ENCODE data around the gene FAM83G. TPM values are rescaled to one million over a fixed set of nuclear protein-coding genes. Genes with fewer than 3 reads are reported as not detected.
"Not testable (repeated sequence)": the region's sequence is repeated elsewhere in the genome, so short reads cannot be mapped to it uniquely, and the experiment has no call there.

FAM83G gene
- total RNA-seq, 1 donor from 2014 or later, result 2.3 TPM

DNA sequence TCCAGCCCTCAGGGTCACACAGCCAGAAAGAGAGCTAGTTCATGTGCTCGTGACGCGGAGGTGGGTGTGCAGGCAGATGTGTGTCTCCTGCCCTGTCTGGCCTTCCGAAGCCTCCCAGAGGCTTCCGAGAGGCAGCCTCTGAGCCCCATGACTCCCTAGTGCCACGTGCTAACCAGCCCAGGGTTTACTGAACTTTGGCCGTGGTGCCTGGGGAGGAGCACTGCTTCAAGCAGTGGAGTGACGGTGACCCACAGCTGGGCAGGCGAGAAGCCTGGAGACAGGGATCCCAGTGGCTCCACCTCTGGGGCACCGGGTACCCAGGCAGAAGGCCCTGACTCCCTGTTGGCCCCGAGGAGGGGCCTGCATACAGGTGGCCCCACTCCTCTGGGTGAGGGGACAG lies 24.1 kb upstream of the FAM83G start:
- DNase-seq, ATAC-seq: not testable (repeated sequence)

DNA sequence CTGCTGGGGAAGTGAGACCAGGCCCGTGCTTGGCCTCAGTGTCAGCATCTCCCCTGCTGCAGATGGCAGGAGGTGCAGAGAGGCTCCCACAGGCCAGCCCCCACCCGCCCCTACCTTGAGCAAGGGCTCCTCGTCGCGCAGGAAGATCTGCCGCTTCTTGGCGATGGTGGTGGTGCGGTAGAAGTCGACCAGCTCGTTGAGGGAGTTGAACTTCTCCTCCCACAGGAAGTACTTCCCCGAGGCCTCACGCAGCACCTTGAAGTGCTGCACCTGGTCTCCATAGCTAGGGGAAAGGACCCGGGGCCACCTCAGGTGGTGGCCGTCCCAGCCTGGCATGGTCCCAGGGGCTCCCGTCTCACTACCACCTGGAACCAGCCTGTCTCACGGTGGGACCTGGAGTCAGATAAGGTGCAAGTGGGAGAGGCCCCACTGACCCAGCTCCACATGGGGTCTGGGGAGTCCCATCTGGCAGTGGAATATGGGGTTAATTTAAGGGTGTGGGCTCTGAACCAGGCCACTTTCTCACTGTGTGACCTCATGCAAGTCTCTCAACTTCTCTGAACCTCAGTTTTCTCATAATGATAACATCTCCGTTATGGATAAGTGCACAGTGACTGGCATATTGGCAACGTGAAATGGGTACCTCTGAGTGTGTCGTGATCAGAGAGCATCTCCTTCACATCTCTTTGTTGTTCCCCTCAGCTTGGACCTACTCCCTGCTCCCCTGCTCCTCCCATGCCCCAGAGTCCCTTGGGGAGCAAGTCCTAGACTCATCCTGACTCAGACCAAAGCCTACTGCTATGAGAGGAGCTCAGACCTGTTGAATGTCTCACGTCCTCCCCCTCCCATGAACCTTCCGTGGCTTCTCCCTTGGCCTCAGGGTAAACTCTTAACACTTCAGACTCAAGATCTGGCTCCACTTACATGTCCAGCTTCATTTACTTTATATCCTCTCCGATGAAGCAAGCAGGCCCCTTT lies 19.8 kb upstream of the FAM83G start:
- intact Hi-C loops (cut with micrococcal nuclease), result no loop called here

More for the DNA sequence above, 24.1 kb upstream of the FAM83G start:
- intact Hi-C loops (cut with micrococcal nuclease), result not testable (repeated sequence)

DNA sequence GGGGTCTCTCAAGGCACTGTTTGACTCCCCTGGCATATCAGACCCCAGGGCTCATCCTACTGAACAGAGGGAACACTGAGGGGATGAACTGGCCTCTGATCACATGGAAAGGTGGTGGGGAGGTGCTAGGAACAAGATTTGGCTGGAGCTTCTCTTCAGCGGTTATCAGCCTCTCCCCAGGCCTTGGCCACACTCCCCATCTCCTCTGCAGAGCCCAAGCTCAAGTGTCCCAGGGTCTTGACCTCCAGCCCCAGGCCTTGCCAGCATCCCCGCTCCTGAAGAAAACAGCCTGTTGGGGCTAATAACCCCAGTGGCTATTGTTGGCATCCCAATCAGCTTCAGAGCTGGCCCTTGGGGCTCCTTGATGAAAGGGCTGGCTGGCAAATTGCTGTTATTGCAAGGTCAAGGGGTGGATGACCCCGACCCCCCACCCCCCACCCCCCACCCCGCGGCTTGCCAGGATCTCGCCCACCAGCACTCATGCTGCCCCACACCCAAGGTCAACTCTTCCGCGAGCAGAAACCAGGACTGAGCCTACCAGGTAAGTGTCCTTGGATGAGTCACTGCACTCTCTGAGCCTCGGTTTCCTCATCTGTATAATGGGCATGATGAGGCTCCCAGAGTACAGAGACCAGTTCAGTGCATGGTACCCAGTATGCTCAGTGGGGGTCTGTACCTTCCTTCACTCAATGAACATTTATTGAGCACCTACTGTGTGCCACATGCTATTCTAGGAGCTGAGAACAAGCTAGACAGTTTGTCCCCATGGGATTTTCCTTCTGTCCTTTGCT lies 18.8 kb upstream of the FAM83G start:
- DNase-seq (peak; percentile 4), ATAC-seq (no peak)
- intact Hi-C loops (cut with micrococcal nuclease), result no loop called here

More for the DNA sequence above, 19.8 kb upstream of the FAM83G start:
- DNase-seq (peak; percentile 15), ATAC-seq (no peak)

DNA sequence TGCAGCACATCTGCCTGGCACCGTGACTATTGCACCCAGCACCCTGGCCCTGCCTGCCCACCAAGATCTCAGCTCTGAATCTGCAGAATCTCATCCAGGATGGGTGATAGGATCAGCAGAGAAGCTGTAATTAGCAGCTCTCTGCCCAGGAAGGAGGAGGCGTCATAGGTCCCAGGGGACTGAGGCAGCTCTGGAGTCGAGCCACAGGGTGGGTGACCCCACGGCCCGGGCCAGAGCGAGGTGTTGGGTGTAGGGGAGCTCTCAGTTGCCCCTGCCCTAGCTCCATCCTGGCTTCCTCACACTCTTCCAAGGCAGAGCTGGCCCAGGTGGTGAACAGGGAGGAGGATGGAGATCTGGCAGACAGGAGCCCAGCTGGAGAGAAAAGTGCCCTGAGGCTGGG lies 18.2 kb upstream of the FAM83G start:
- ATAC-seq (no peak), DNase-seq (peak; percentile 24)
- intact Hi-C loops (cut with micrococcal nuclease), result no loop called here

DNA sequence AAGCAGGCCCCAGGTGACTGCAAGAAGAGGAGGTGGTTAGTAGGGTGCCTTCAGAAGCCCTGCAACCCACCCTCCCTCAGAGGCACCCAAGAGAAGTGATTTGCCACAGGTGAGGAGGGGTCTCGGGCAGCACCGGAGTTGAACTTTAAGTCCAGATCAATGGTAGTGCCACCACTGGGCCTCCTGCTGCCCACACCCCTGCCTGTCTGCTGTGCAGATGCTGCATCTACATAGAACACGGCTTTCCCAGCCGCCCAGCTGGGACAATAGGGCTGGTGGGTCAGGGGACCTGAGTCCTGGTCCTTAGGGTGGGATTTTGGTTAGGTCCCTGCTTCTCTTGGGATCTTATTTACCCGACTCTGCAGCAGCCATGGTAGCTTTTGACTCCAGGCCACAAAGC lies 17.6 kb upstream of the FAM83G start:
- ATAC-seq, result no peak
- DNase-seq, result peak; percentile 15
- intact Hi-C loops (cut with micrococcal nuclease), result no loop called here

DNA sequence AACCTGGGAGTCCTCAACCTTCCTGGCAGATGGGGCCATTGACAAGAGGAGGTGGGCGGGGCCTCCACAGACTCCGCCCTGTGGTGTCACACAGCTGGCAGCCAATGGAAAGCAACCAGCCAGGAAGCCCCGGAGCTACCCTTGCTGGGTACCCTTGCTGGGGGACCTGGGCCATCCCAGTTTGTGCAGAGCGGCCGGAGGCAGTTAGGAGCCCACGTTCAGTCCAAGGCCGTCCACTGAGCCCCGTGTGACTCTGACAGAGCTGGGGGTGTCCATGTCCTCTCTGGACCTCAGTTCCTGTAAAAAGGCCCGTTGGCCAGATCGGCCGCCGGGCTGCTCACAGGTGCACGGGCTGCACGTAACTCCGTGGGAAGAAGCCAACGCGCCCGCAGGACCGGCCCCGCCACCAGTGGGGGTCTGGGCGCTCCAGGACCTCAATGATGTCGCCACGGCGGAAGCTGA lies 17.1 kb upstream of the FAM83G start:
- intact Hi-C loops (cut with micrococcal nuclease), result no loop called here
- DNase-seq, result peak; percentile 46
- no peak for ATAC-seq

DNA sequence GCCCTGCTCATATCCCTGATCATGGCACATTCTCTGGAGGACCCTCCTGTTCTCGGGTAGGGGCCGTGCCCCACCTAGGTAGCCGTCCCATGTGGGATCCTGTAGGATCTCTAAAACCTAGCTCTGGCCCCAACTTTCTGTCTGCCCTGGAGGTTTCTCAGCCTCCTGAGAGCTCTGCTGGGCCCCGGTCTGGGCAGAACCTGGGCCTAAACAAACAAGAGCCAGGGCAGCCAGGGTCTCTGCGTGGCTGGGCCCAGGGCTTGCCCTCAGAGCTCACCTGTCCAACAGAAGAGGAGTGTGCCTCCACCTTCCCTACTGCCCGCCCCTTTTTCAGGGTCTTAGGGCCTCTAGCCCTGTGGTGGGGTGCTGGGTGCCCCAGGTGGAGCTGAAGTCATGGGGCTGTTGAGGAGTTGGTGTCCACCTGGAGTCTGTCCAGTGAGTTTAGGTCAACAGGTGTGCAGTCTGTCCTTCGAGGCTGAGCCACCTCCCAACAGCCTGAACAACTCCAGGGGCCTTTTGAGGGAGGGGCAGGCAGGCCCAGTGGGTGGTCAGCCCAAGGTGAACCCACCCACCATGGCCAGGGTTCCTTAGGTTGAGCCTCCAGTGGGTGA lies 16.6 kb upstream of the FAM83G start:
- ATAC-seq, DNase-seq: not testable (repeated sequence)

DNA sequence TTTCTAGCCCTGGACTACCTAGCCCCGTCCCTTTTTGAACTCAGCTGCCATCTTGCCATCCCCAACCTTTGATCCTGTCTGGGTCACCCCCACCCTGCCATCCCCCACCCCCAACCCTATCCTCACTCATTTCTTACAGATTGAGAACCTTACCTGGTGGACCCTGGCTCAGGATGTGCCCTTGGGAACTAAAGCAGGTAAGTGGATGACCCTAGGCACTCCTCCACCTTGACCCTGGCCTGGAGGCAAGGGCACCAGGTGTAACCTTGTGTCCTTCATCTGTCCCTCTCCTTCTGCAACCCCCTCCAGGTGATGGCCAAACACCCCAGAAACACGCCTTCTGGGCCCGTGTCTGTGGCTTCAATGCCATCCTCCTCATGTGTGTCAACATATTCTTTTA lies 15.5 kb upstream of the FAM83G start:
- ATAC-seq, result no peak
- peak; percentile 9 for DNase-seq
- intact Hi-C loops (cut with micrococcal nuclease), result no loop called here

More for the DNA sequence above, 16.6 kb upstream of the FAM83G start:
- intact Hi-C loops (cut with micrococcal nuclease), result not testable (repeated sequence)

DNA sequence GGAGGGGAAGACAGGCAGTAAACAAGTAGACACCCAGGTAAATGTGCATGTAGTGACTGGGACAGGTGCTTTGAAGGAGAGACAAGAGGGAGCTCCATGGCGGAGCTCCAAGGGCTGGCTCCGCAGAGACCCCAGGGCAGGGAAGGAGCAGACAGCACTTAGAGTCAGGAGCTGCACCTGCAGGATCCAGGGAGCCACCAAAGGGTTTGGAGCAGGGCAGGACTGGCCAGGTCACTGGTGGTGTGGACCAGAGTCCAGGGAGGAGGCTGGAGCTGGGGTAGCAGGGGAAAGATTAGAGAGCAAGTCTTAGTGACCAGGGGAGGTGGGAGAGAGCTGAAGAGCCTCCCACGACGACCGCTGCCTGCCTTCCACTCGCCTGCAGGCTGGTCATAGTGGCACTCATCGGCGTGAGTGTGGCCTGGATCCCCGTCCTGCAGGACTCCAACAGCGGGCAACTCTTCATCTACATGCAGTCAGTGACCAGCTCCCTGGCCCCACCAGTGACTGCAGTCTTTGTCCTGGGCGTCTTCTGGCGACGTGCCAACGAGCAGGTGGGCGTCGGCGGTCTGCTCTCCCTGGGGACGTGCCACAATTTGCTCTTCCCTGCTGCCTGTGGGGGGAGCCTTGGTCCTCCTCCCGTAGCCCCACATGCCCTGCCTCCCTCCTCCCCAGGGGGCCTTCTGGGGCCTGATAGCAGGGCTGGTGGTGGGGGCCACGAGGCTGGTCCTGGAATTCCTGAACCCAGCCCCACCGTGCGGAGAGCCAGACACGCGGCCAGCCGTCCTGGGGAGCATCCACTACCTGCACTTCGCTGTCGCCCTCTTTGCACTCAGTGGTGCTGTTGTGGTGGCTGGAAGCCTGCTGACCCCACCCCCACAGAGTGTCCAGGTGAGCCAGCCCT lies 14.7 kb upstream of the FAM83G start:
- DNase-seq (peak; percentile 34), ATAC-seq (no peak)
- intact Hi-C loops (cut with micrococcal nuclease), result no loop called here

DNA sequence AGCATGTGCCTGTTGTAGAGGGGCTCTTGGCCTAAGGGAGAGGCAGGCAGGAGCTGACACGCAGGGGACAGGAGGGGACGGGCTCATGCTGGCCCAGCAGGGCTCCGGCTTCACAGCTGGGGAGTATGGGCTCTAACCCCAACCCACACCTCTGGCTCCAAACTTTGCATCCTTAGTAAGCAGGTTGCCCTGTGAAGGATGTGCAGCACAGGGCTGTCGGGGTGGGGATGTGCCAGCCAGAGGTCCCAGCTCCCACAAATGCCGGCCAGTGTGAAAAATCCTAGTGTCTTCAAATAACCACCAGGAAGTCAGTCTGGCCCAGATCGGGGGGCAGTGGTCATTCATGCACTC lies 14.0 kb upstream of the FAM83G start:
- intact Hi-C loops (cut with micrococcal nuclease), result no loop called here
- peak; percentile 7 for DNase-seq
- no peak for ATAC-seq

DNA sequence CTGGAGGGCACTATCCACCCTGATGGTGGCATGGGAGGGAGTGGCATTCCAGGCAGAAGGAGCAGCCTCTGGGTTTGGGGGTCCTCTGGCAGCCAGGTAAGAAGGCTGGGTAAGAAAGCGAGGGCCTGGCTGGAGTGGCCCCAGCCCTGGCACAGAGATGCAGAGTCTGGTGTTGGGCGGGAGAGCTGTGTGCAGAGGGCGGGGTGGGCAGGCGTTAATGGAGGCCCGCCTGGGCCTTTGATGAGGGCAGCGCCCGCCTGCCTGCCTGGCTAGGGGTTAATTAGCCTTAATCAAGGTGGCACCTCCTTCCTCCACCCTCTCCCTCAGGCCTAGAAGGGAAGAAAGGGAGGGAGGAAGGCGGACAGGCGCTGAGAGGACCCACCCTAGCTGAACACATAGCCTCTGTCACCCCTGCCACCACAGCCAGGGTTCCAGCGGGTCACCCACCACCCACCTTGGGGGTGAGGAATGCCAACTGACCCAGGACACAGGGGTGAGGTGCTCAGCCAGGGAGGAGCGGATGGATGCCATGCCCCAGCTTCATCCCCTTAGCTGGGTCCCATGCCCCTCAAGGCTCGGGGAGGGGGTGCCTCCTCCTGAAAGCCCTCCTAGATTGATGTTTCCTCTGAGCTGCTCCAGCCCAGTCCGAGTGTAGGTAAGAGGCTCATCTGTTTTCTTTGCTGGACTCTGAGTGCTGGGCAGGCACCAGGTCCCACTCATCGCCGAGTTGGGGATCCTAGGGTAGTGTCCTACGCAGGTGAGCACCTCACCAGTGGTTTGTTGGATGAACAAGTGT lies 13.4 kb upstream of the FAM83G start:
- intact Hi-C loops (cut with micrococcal nuclease), result no loop called here
- DNase-seq (peak; percentile 13), ATAC-seq (no peak)

DNA sequence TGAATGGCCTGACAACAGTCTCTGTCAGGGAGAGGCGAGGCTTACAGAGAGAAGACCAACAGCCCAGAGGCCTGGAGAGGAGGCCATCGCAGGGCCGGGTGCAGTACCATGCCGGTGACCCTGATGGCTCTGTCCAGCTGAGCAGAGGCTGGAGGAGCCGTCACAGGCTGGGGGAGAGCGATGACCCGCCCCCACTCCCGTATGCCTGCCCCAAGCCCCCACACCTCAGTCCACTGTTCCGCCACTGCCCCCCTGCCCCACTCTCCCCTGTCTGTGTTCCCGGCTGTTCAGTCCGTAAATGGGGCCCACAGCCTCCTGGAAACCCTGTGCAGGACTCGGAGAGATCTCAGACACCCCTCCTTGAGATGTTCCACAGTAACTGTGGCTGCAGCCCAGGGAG lies 12.8 kb upstream of the FAM83G start:
- DNase-seq (peak; percentile 10), ATAC-seq (no peak)
- intact Hi-C loops (cut with micrococcal nuclease), result no loop called here

DNA sequence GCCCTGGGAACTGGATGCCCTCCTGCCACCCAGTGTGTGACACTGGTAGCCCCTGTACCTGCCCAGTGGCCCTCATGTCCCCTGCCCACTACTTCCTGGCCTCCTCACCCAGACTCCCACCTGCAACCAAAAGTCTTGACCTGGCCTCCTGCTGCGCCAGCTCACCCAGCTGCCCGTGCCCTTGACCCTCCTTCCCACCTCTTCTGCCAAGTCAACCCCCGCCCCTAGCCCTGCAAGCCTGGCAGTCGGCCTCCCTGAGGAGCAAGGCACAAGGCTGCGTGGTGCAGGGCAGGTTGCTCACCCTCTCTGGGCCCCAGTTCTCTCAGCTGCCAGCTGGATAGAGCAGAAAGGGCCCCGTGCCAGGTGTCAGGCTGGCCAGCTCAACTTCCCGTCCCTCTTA lies 12.3 kb upstream of the FAM83G start:
- ATAC-seq (no peak), DNase-seq (peak; percentile 25)
- intact Hi-C loops (cut with micrococcal nuclease), result no loop called here

DNA sequence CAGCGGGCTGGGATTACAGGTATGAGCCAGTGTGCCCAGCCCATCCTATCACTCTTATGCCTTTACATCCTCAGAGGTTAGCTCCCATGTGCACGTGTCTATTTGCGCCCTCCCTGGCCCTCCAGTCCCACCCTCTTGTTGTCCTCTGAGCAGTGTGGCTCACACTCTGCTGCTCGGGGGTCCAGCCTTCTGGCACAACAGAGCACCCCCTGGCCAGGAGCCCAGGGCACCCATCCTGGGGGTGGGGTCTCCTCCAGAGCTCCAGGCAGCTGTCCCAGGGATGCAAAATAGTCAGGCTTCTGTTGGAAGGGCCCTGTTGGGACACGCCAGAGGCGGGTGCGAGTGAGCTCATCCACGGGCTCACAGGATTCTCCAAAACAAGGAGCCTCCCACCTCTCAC lies 11.7 kb upstream of the FAM83G start:
- intact Hi-C loops (cut with micrococcal nuclease), result no loop called here
- DNase-seq (no peak), ATAC-seq (no peak)

DNA sequence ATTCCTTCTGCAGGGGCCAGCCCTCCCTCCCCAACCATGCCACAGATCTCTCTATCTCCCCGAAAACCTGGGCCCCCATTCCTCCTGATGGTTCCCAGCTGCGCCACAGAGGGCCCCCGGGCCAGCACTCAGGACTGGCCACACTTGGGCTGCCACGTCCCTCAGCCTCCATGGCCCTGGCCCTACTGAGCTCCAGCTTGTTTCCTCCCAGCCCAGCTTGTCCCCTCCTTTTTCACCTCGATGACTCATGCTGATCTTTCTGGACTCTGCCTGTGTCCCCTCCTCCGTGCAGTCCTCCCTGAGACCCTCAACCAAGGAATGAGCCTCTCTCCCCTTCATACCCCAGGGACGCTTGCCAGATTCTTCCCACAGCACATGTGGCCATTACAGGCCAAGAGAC lies 10.9 kb upstream of the FAM83G start:
- intact Hi-C loops (cut with micrococcal nuclease), result no loop called here
- ATAC-seq (no peak), DNase-seq (peak; percentile 12)

DNA sequence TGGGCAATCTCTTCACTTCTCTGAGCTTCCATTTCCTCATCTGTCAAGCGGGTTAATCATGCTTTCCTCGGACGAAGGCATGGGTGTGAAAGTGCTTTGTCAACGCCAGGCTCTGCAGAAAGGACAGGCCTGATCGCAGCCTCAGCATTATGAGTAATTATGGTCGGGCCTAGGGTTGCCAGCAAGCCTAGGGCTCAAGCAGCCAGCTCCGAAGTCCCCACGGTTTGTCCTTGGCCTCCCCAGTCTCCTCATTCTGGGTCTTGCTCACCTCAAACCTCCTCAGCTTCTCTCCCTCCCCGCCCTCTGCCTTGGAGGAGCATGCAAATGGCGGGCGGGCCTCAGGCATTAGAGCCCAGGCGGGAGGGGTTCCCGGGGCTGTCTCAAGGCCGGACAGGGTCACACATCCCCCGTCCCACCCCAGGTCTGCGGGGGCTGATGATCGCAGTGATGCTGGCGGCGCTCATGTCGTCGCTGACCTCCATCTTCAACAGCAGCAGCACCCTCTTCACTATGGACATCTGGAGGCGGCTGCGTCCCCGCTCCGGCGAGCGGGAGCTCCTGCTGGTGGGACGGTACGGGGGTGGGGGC lies 10.2 kb upstream of the FAM83G start:
- intact Hi-C loops (cut with micrococcal nuclease), result no loop called here
- peak; percentile 11 for DNase-seq
- ATAC-seq, result no peak

DNA sequence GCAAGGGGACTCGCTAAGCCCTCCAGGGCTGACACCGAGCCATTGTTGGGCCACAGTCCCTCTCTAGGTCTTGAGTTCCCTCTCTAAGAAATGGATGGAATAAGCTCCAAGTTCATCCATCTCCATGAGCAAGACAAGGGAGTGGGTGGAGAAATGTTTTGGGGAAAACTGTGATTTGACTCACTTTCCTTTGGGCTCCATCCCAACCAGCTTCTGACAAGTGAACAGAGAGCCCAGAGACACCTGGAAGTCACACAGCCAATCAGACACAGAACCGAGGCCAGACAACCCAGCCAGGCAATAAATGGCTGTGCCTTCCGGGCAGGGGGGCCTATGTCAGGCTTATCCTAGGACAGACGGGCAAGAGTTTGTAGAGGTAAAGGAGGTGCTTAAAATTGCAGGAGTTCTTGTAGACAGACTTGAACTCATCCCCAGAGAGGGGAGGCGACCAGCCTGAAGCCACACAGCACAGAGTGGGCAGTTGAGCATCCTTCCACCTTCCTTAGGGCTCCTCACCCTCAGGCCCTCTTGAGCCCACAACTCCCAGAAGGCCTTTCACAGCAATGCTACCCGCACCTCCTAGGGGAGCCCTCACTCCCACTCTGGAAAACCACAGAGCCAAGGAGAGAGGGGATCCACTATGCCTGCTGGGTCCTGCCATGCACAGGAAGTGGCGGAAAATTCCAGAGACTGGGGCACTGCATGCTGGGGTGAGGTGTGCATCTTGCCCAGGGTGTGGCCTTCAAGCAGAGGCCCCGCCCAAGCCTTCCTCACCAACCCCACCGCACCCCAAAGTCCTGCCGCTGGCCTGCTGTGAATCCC lies 9.5 kb upstream of the FAM83G start:
- intact Hi-C loops (cut with micrococcal nuclease), result no loop called here
- DNase-seq (peak; percentile 15), ATAC-seq (no peak)

Data from left ventricle myocardium superior (tissue), 1 donor.